22Rv1 (cell line): ENCODE data around the gene FAM3A.

Experiments
- H3K27ac ChIP-seq: fragments of 450-650 bp; 2 replicates; pipeline ENCODE4 v1.5.1; 2017
- CTCF ChIP-seq: fragments of 450-650 bp; IDR thresholded peaks from 2 replicates; pipeline ENCODE4 v1.5.1; 2017; ENCODE audit warnings: mild to moderate bottlenecking
- ZFX ChIP-seq: fragments of 450-650 bp; IDR thresholded peaks from 2 replicates; pipeline ENCODE4 v1.6.1; 2017; ENCODE audit warnings: antibody characterized with exemption, borderline replicate concordance

FAM3A gene

GRCh38 chrX:154489182-154489581, 26.9 kb downstream of the FAM3A start:
- H3K27ac ChIP-seq: peak overlapping the region; percentile 73; the same call in 1 of the 2 replicates
- TF ChIP-seq CTCF (no peak), ZFX (no peak)

- no peak overlapping the region for H3K27ac ChIP-seq
- TF ChIP-seq CTCF: no peak
- TF ChIP-seq ZFX: no peak
These were observed 27.5 kb downstream of the FAM3A start for GRCh38 chrX:154488336-154489075.

DNA sequence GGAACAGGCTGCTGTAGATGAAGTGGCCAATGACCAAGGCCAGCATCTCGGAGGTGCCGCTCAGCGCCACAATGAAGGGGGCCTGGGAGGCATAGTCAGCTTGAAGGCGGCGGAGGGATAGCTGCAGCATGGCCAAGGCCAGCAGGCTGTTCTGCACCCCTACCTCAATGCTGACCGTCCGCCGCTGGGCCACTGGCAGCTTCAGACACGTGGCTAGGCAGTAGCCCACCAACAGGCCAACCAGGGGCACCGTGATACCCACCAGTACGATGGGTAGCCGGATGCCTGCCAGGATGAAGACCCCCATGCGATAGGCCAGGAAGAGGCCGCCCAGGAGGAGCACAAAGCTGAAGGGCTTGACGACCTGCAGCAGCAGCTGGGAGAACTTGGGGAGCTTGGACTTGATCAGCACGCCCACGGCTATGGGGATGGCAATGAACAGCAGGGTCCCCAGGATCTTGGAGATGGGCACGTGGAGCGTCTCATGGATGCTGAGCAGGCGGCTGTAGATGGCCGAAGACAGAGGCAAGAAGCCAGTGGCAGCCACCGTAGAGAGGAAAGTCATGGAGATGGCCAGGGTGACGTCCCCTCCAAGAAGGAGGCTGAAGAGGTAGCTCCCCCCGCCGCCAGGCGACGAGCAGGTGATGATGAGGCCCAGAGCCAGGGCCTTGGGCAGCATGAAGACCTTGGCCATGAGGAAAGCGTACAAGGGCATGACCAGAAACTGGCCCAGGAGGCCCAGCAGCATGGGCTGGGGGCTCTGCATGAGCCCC, 28.3 kb downstream of the FAM3A start:
- TF ChIP-seq CTCF: no peak
- TF ChIP-seq ZFX: no peak
- H3K27ac ChIP-seq: peak overlapping the region; percentile 88

DNA sequence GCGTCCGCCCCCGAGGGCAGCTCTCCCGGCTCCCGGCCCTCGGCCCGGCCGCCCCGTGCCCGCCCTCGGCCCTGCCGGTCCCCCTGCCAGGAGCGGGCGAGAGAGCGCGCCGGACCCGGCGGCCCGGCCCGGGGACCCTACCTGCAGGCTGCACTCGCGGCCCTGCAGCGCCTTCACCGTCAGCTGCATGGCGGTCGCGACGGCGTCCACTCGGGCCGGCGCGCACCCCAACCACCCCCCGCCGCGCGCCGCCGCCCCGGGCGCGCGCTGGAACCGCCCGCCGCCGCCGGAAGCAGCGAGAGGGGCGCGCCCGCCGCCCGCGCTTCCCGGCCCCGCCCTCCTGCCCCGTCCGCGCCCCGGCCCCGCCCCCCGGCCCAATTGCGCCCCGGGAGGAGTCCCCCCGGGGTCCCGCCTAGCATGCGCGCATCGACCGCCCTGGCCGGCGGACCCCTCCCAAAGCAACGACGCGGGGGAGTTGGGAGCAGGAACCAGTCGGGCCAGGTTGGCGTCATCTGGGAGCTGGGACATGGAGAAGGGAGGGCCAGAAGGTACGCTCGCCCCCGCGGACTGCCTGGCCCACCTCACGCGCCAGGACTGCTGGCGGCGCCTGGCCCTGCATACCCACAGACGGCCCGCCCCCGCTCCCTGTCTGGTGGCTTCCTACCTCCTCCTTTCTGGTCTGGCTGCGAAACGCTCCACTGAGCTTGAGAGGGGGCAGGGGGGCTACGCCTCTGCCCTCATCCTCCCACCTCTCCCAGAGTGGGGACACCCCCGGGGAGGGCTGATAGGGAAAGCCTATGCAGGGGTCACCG, 29.4 kb downstream of the FAM3A start, which contains the start of gene UBL4A:
TSS of gene UBL4A (minus strand) at position 220 of the 812 bp plus-strand sequence. CDS start at position 189, 31 bp downstream.
- H3K27ac ChIP-seq: peak within 1 kb of the TSS; percentile 88
- TF ChIP-seq ZFX (no peak), CTCF (no peak)

GRCh38 chrX:154486052-154486395, 30.0 kb downstream of the FAM3A start:
- H3K27ac ChIP-seq: peak overlapping the region; percentile 88
- TF ChIP-seq CTCF: no peak
- no peak for TF ChIP-seq ZFX

DNA sequence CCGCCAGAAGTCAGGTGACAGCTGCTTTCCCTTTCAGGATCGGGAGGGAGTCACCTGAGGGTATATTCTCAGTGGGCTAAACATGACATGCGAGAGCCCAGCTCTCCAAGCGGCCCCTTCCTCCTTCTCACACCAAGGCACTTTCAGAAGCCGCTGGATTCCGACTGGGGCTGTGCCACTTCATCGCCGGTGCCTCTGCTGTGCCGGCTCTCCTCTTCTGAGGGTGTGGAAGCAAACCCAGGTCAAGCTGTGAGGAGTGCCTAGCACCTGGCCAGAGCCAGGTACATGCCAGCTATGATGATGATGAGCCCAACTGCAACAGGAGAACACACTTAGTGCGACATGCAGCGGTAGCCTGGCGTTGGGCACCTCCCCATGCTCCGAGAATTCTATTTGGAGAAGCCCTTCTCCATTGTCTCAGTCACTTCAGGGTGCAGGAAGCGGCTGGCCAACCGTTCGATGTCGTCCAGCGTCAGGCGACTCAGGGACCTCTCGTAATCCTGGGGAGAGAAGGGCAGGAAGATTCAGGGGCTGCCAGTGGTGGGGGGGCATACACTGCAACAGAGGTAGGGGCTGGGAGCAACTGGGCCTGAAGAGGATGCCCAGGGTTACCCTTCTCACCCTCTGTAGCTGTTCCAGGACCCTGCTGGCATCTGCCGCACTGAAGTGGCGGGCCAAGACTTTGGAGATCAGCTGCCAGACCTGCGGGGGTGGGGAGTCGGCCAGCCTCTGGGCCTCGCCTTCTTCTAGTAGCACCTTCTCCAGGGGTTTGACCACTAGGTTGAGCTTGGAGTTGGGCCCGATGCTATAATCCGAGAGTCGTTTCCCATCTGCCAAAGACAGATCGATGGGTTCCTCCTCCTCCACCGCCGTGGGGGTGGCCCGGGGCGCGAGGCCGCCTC, 30.6 kb downstream of the FAM3A start:
- TF ChIP-seq ZFX (no peak), CTCF (no peak)
- H3K27ac ChIP-seq: peak overlapping the region; percentile 88
